Stomach (tissue), 4 donors: Measurements from ENCODE around the gene VBP1.

Experiments
- EP300 ChIP-seq: sonication (generic); formaldehyde crosslinking; IDR thresholded peaks from one replicate; pipeline ENCODE4 v1.6.1; 2017; ENCODE audit warnings: antibody characterized with exemption
- POLR2A ChIP-seq, 4 donors: fragments of 450-650 bp; IDR thresholded peaks; one replicate each; pipeline ENCODE4 v1.6.1; 2016; ENCODE audit warnings: antibody characterized with exemption in 4 of 4, control low read depth in 2 of 4, mild to moderate bottlenecking in 1 of 4, moderate library complexity in 1 of 4
- POLR2AphosphoS5 ChIP-seq, 3 donors: sonication (generic); formaldehyde crosslinking; IDR thresholded peaks; one replicate each; pipeline ENCODE4 v1.6.1; 2016; ENCODE audit warnings: antibody characterized with exemption in 3 of 3
- TF ChIP-seq, protein P1 (sequence below), 7 experiments: fragments of 450-650 bp in 4 of 7; fragments of 200-600 bp in 3 of 7; sonication (generic) in 3 of 7; IDR thresholded peaks; one replicate each; pipeline ENCODE4 v1.5.1; 2016 to 2019; ENCODE audit warnings: antibody characterized with exemption in 7 of 7, control low read depth in 2 of 7, mild to moderate bottlenecking in 1 of 7

DNA sequence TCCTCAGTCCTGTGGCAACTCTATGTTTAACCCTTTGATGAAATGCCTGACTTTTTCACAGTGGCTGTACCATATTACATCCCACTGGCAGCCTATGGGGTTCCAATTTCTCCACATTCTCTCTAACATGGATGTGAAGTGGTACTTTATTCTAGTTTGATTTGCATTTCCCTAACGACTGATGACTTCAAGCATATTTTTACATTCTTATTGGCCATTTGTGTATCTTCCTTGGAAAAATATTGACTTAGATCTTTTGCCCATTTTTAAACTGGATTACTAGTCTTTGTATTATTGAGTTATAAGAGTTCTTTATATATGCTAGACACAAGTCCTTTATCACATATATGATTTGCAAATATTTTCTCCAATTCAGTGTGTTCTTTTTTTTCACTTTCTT is 50.2 kb downstream of the VBP1 start:
- TF ChIP-seq POLR2A (IDR thresholded peaks at IDR 0.05), result no peak
- TF ChIP-seq, protein P1, sequence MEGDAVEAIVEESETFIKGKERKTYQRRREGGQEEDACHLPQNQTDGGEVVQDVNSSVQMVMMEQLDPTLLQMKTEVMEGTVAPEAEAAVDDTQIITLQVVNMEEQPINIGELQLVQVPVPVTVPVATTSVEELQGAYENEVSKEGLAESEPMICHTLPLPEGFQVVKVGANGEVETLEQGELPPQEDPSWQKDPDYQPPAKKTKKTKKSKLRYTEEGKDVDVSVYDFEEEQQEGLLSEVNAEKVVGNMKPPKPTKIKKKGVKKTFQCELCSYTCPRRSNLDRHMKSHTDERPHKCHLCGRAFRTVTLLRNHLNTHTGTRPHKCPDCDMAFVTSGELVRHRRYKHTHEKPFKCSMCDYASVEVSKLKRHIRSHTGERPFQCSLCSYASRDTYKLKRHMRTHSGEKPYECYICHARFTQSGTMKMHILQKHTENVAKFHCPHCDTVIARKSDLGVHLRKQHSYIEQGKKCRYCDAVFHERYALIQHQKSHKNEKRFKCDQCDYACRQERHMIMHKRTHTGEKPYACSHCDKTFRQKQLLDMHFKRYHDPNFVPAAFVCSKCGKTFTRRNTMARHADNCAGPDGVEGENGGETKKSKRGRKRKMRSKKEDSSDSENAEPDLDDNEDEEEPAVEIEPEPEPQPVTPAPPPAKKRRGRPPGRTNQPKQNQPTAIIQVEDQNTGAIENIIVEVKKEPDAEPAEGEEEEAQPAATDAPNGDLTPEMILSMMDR (IDR thresholded peaks at IDR 0.05), result no peak
- no peak for TF ChIP-seq POLR2AphosphoS5 (IDR thresholded peaks at IDR 0.05)
- TF ChIP-seq EP300, result no peak
